Left ventricle myocardium superior (tissue), 1 donor: ENCODE results near the gene EIF4EBP2. TPM values are rescaled to one million over a fixed set of nuclear protein-coding genes. Genes with fewer than 3 reads are reported as not detected.

ENCODE experiments used
- ATAC-seq: fragments of 200-7000 bp; cut with Tn5 transposase; one replicate; pipeline ENCODE4 v1.9.1; 2020; ENCODE audit warnings: mild to moderate bottlenecking, moderate library complexity
- DNase-seq: peaks from one replicate; pipeline ENCODE4 v3.0.0-alpha.2; 2020
- intact Hi-C: fragments of 100-400 bp; cut with micrococcal nuclease; formaldehyde crosslinking; loops from one replicate; pipeline ENCODE4 v1.11.0; 2022
- long read RNA-seq: library from polyadenylated mRNA; unstranded; transcript quantifications from one replicate; pipeline ENCODE4 v2.0.0, GENCODE V29; 2021
- total RNA-seq: library from RNA; stranded (reverse); fragmentation: NEBNext Ultra II Directional; extraction: Animal tissue kit (Norgen Biotek cat#: 25700); gene quantifications from one replicate; pipeline ENCODE4 v1.2.1, GENCODE V29; 2021
- donor health status: DM: no; HTN: yes; CAD: no; lungs with severe emphysema.

The EIF4EBP2 gene
- total RNA-seq: 88.4 TPM
- long read RNA-seq, full-length matches to known transcripts: 58 of 110 reads
- long read RNA-seq, partial matches to known transcripts: 1 of 110 reads
- long read RNA-seq, other reads (novel, unspliced or antisense): 51 of 110 reads

- ATAC-seq: peak; percentile 93
- intact Hi-C loops: no loop called here
- DNase-seq: peak; percentile 99
These were observed at the start of gene EIF4EBP2 for GRCh38 chr10:70404036-70404786. Gene EIF4EBP2 (plus strand): TSS chr10:70404145. CDS start chr10:70404402, 257 bp downstream.

- ATAC-seq (no peak), DNase-seq (no peak)
- intact Hi-C loops: no loop called here
These were observed 49.4 kb upstream of the EIF4EBP2 start for GRCh38 chr10:70354556-70354955.

GRCh38 chr10:70355051-70356021 is 48.6 kb upstream of the EIF4EBP2 start:
- DNase-seq (no peak), ATAC-seq (no peak)
- intact Hi-C loops: no loop called here

- intact Hi-C loops: no loop called here
- peak; percentile 39 for ATAC-seq
These were observed 46.4 kb upstream of the EIF4EBP2 start for GRCh38 chr10:70357565-70357964.

GRCh38 chr10:70358446-70358845 is 45.5 kb upstream of the EIF4EBP2 start:
- DNase-seq: no peak
- ATAC-seq: no peak
- intact Hi-C loops: no loop called here

More at GRCh38 chr10:70357565-70357964, 46.4 kb upstream of the EIF4EBP2 start:
- DNase-seq: no peak

- no peak for ATAC-seq
- no peak for DNase-seq
- intact Hi-C loops: no loop called here
These were observed 44.9 kb upstream of the EIF4EBP2 start for GRCh38 chr10:70359017-70359550.

- intact Hi-C loops: loop anchor here (5.0 kb wide), 1 partner anchor 133 kb away; no protein-coding TSS in a partner anchor
- ATAC-seq: no peak
- DNase-seq: no peak
These were observed 43.7 kb upstream of the EIF4EBP2 start for GRCh38 chr10:70360215-70360614.

- DNase-seq (no peak), ATAC-seq (no peak)
- intact Hi-C loops: loop anchor here (5.0 kb wide), 1 partner anchor 135 kb away; no protein-coding TSS in a partner anchor
These were observed 41.6 kb upstream of the EIF4EBP2 start for GRCh38 chr10:70362328-70362727.

DNA sequence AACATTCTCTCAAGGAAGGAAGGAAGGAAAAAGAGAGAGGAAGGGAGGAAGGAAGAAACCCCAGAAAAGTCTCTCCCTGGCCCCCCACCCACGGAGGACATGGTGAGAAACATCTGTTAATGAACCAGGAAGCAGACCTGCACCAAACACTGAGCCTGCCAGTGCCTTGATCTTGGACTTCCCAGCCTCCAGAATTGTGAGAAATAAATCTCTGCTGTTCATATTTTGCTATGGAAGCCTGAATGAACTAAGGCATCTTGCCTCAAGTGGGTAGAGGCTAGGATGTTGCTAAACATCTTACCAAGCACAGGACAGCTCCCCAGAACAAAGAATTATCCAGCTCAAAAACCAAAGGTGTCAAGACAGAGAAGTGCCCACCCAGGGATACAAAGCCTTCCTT is 40.7 kb upstream of the EIF4EBP2 start:
- DNase-seq: no peak
- ATAC-seq: no peak
- intact Hi-C loops: loop anchor here (5.0 kb wide), 1 partner anchor 136 kb away; no protein-coding TSS in a partner anchor

- intact Hi-C loops: loop anchor here (5.0 kb wide), 1 partner anchor 137 kb away; no protein-coding TSS in a partner anchor
- peak; percentile 92 for DNase-seq
These were observed 39.8 kb upstream of the EIF4EBP2 start for GRCh38 chr10:70363971-70364771.

DNA sequence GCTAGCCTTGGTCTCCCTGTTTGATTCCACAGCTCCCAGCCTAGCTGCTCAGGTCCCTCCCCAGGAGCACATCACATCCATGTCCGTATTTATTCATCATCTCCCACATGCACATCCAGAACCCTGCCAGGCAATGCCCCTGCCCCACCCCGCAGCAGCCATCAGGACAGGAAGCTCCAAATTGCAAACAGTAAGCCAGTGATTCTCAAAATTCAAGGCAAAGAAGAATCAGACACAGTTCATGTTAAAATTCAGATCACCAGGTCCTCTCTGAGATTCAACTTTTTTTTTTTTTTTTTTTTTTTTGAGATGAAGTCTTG is 39.2 kb upstream of the EIF4EBP2 start:
- intact Hi-C loops: loop anchor here (5.0 kb wide), 1 partner anchor 137 kb away; no protein-coding TSS in a partner anchor
- no peak for DNase-seq
- no peak for ATAC-seq

More at GRCh38 chr10:70363971-70364771, 39.8 kb upstream of the EIF4EBP2 start:
- ATAC-seq: peak; percentile 98

DNA sequence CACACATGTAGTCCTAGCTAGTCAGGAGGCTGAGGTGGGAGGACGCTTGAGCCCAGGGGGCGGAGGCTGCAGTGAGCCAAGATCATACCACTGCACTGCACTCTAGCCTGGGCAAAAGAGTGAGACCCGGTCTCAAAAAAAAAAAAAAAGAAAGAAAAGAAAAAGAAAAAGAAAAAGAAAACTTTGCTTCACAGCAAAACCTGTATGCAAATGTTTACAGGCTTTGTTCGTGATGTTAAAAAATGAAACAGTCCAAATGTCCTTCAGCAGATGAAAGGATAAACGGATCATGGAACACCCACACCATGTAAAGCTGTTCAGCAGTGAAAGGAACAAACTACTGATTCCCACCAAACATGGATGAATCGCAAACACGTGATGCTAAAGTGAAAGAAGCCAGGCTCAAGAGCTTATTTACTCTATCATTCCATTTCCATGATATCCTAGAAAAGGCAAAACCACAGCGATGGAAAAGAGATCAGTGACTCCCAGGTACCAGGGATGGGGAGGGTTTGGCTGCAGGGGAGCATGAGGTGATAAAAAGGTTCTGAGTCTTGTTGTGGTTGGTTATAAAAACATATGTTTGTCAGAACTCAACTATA is 36.6 kb upstream of the EIF4EBP2 start:
- intact Hi-C loops: no loop called here
- ATAC-seq: no peak

GRCh38 chr10:70368774-70369482 is 35.0 kb upstream of the EIF4EBP2 start:
- ATAC-seq (no peak), DNase-seq (no peak)
- intact Hi-C loops: no loop called here

More for the DNA sequence above, 36.6 kb upstream of the EIF4EBP2 start:
- DNase-seq: no peak

DNA sequence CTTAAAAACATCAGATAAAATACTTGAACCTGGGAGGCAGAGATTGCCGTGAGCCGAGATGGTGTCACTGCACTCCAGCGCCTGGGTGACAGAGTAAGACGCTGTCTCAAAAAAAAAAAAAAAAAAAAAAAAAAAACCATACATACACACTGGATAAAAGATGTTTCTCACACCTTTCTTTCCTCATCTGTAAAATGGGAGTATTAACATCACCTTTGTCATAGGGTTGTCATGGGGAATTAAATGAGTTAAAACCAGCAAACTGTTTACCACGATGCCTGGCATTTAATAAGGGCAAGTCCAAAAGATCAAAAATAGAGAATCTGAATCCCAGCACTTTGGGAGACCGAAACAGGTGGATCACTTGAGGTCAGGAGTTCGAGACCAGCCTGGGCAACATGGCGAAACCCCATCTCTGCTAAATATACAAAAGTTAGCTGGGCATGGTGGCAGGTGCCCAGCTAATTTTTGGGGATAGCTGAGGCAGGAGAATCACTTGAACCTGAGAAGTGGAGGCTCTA is 34.4 kb upstream of the EIF4EBP2 start:
- DNase-seq (no peak), ATAC-seq (no peak)
- intact Hi-C loops: no loop called here

GRCh38 chr10:70370766-70371165 is 33.2 kb upstream of the EIF4EBP2 start:
- no peak for DNase-seq
- ATAC-seq: no peak
- intact Hi-C loops: no loop called here

- no peak for ATAC-seq
- no peak for DNase-seq
- intact Hi-C loops: no loop called here
These were observed 32.1 kb upstream of the EIF4EBP2 start for GRCh38 chr10:70371846-70372245.
